ENCODE results near the gene ZNF382.

DNA sequence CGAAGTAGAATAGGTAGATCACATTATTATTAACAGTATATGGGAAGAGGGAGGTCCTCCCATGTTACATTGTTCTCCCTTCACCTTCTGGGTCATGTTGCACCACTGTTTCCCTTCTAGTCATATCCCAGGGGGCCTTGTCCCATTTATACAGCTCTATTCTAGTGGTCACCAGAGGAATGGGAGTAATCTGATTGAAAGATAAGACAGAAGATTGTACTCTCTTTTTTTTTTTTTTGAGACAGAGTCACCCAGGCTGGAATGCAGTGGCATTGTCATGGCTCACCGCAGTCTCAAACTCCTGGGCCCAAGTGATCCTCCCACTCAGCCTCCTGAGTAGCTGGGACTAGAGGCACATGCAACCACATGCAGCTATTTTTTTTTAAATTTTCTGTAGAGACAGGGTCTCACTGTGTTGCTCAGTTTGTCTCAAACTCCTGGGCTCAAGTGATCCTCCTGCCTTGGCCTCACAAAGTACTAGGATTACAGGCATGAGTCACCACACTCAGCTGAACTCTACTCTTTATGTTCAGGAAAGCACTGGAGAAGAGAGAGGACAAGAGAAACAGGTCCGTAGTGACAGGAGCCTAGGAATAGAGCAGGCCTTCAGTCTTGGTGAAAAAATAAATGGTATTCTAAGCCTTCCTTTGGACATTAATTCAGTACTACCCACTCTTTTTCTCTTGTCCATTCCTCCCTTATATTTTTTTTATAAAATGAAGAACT, 27.7 kb upstream of the ZNF382 start:
- TF ChIP-seq EZH2 (IDR thresholded peaks at IDR 0.05; ENCODE audit: low read depth) = no peak
- TF ChIP-seq CTCF (conservative IDR thresholded peaks at IDR 0.05) = no peak
